Measurements from ENCODE around the gene IGFBPL1. TPM values are rescaled to one million over a fixed set of nuclear protein-coding genes. Genes with fewer than 3 reads are reported as not detected.

The IGFBPL1 gene
- total and polyA plus RNA-seq, 2 of the 8 experiments (the other 6 are each of a cell fraction or from before 2014, with no cell fraction given): 31.3 to 33.8 TPM

GRCh38 chr9:38363589-38363925 is 60.7 kb downstream of the IGFBPL1 start:
- DNase-seq (ENCODE audit: low read depth in 1 of 2, low spot score in 2 of 2) (no peak), FAIRE-seq (no peak)
- H3K23me2 ChIP-seq (ENCODE audit: low read depth, low read length): no peaks in the 10 kb centered on the region
- no peak overlapping the region for H2BK5ac ChIP-seq (ENCODE audit: low read depth, low read length)
- H3K27me3 ChIP-seq (replicated peaks in 1 of 4; ENCODE audit: control insufficient read depth in 3 of 4, extremely low read depth in 1 of 4, insufficient read depth in 3 of 4, low read length in 3 of 4): no peaks in the 10 kb centered on the region
- no peak overlapping the region for H4K5ac ChIP-seq (ENCODE audit: insufficient read length, low read depth, low read length)
- no peaks in the 10 kb centered on the region for H3K79me2 ChIP-seq (ENCODE audit: control insufficient read depth in 1 of 2, insufficient read depth in 2 of 2, low read length in 2 of 2)
- no peak overlapping the region for H2BK12ac ChIP-seq (ENCODE audit: low read depth, low read length)
- H3K4me2 ChIP-seq (ENCODE audit: insufficient read depth in 1 of 2, low read depth in 2 of 2, low read length in 2 of 2): no peak overlapping the region
- no peak overlapping the region for H4K91ac ChIP-seq (replicated peaks; ENCODE audit: insufficient read length, low read length)
- H2BK20ac ChIP-seq (ENCODE audit: low read length): no peak overlapping the region
- CTCF ChIA-PET (ENCODE audit: partially characterized antibody): interaction anchor here (0.6 to 3.2 kb wide), 11 partner anchors 9 to 425 kb away, joined by 3 to 25 read pairs (median 5); no protein-coding TSS in a partner anchor
- H3K9ac ChIP-seq (replicated peaks in 1 of 4; ENCODE audit: extremely low read depth in 1 of 4, low read depth in 3 of 4, low read length in 3 of 4): no peak overlapping the region
- no peak overlapping the region for H2BK120ac ChIP-seq (replicated peaks; ENCODE audit: low read depth, low read length)
- no peak overlapping the region for H3K4ac ChIP-seq (replicated peaks; ENCODE audit: insufficient read length, low read depth, low read length)
- H3K27ac ChIP-seq (ENCODE audit: low read depth, low read length): no peak overlapping the region
- no peak overlapping the region for H3K18ac ChIP-seq (ENCODE audit: extremely low read depth, low read length)
- H2BK15ac ChIP-seq (ENCODE audit: low read length): no peak overlapping the region
- no peaks in the 10 kb centered on the region for H4K20me1 ChIP-seq (replicated peaks in 1 of 2; ENCODE audit: control insufficient read depth in 1 of 2, insufficient read depth in 2 of 2, low read length in 2 of 2)
- H3K56ac ChIP-seq (replicated peaks; ENCODE audit: insufficient read length, low read depth, low read length): no peak overlapping the region
- no peaks in the 10 kb centered on the region for H3K9me3 ChIP-seq (ENCODE audit: insufficient read depth in 2 of 2, low read depth in 1 of 2, low read length in 1 of 2)
- no peak overlapping the region for H3K23ac ChIP-seq (ENCODE audit: insufficient read length)
- peaks cover 0 to 4% (median 0%) of the 10 kb centered on the region in 4 experiments; a peak in 1 of 7 replicates for H3K4me1 ChIP-seq (replicated peaks in 1 of 4; ENCODE audit: control insufficient read depth in 3 of 4, insufficient read depth in 4 of 4, low read length in 3 of 4)
- H4K8ac ChIP-seq (ENCODE audit: extremely low read depth, insufficient read depth, low read length): no peak overlapping the region
- no peaks in the 10 kb centered on the region for H3K36me3 ChIP-seq (ENCODE audit: control insufficient read depth in 2 of 4, insufficient read depth in 4 of 4, low read length in 3 of 4)
- H2AK5ac ChIP-seq (ENCODE audit: low read depth, low read length): no peak overlapping the region
- WGBS, 2 experiments (ENCODE audit: extremely low coverage in 1 of 2, insufficient coverage in 1 of 2, insufficient read length in 1 of 2, insufficient replicate concordance in 2 of 2, low coverage in 1 of 2, low lambda C conversion rate in 2 of 2, missing lambda C conversion rate in 1 of 2): 96% methylated on average over 5 of the region's 5 CpGs; no CpG with 5 or more reads in 1 of the 2 experiments
- no peak overlapping the region for H3K14ac ChIP-seq (ENCODE audit: insufficient read length)
- no peak overlapping the region for H2AFZ ChIP-seq (ENCODE audit: low read length)
- no peak overlapping the region for H3K4me3 ChIP-seq (ENCODE audit: extremely low read depth in 1 of 4, insufficient read depth in 2 of 4, low read depth in 3 of 4, low read length in 4 of 4)
- POLR2A ChIA-PET (ENCODE audit: partially characterized antibody): interaction anchor here (0.9 kb wide), 1 partner anchor 295 kb away, joined by 3 read pairs; no protein-coding TSS in a partner anchor
- no peaks in the 10 kb centered on the region for H3K79me1 ChIP-seq (ENCODE audit: low read depth, low read length)
- TF ChIP-seq BACH1 (IDR thresholded peaks at IDR 0.05; ENCODE audit: low read length): no peak
- no peak for TF ChIP-seq RBBP5 (IDR thresholded peaks at IDR 0.05; ENCODE audit: borderline replicate concordance, low read depth, low read length)
- no peak for TF ChIP-seq TEAD4 (IDR thresholded peaks at IDR 0.05; ENCODE audit: low read depth, low read length)
- TF ChIP-seq, protein P1, sequence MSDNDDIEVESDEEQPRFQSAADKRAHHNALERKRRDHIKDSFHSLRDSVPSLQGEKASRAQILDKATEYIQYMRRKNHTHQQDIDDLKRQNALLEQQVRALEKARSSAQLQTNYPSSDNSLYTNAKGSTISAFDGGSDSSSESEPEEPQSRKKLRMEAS (IDR thresholded peaks at IDR 0.05): no peak

All from H1 (cell line).